ENCODE results near the gene RASAL2. TPM values are rescaled to one million over a fixed set of nuclear protein-coding genes. Genes with fewer than 3 reads are reported as not detected.
"Not testable (repeated sequence)": the region's sequence is repeated elsewhere in the genome, so short reads cannot be mapped to it uniquely, and the experiment has no call there.

RASAL2 gene
- total RNA-seq, 1 experiment from 2014 or later, result 56.9 TPM

GRCh38 chr1:178189814-178190213, 95.9 kb downstream of the RASAL2 start:
- TF ChIP-seq CTCF (IDR thresholded peaks at IDR 0.05; ENCODE audit: unreplicated experiment), result peak; percentile 39
- ChIA-PET CTCF (interaction anchor here (0.6 to 5.5 kb wide), 16 partner anchors 12 to 1992 kb away, joined by 3 to 44 read pairs (median 3); partner anchors contain the start of gene RASAL2), POLR2A (interaction anchor here (0.6 to 5.1 kb wide), 6 partner anchors 9 to 134 kb away, joined by 3 to 26 read pairs (median 4); partner anchors contain the start of gene RASAL2)
- H3K4me3 Mint-ChIP-seq (ENCODE audit: unreplicated experiment), result no peak overlapping the region
- intact Hi-C loops (cut with micrococcal nuclease), result loop anchor here (5.0 kb wide), 3 partner anchors 93 to 158 kb away; no protein-coding TSS in a partner anchor
- BruUV-seq (replicated peaks), result no TSS peak
- peaks cover 16% of the 10 kb centered on the region for H3K9me3 Mint-ChIP-seq (ENCODE audit: unreplicated experiment)
- H3K4me1 Mint-ChIP-seq (ENCODE audit: insufficient read depth, unreplicated experiment), result peaks cover 31% of the 10 kb centered on the region
- DNase-seq (ENCODE audit: unreplicated experiment), result peak; percentile 66
- no peaks in the 10 kb centered on the region for H3K27me3 Mint-ChIP-seq (ENCODE audit: insufficient read depth, unreplicated experiment)
- H3K27ac Mint-ChIP-seq (ENCODE audit: low read depth, unreplicated experiment), result no peak overlapping the region
- H3K36me3 Mint-ChIP-seq (ENCODE audit: insufficient read depth, unreplicated experiment), result no peaks in the 10 kb centered on the region

- H3K27ac Mint-ChIP-seq (ENCODE audit: low read depth, unreplicated experiment), result no peak overlapping the region
- no peaks in the 10 kb centered on the region for H3K27me3 Mint-ChIP-seq (ENCODE audit: insufficient read depth, unreplicated experiment)
- H3K9me3 Mint-ChIP-seq (ENCODE audit: unreplicated experiment), result peaks cover 16% of the 10 kb centered on the region
- peaks cover 27% of the 10 kb centered on the region for H3K4me1 Mint-ChIP-seq (ENCODE audit: insufficient read depth, unreplicated experiment)
- no peak overlapping the region for H3K4me3 Mint-ChIP-seq (ENCODE audit: unreplicated experiment)
- H3K36me3 Mint-ChIP-seq (ENCODE audit: insufficient read depth, unreplicated experiment), result no peaks in the 10 kb centered on the region
- no TSS peak for BruUV-seq (replicated peaks)
- TF ChIP-seq CTCF (IDR thresholded peaks at IDR 0.05; ENCODE audit: unreplicated experiment), result no peak
- intact Hi-C loops (cut with micrococcal nuclease), result loop anchor here (5.0 kb wide), 3 partner anchors 94 to 159 kb away; no protein-coding TSS in a partner anchor
- no peak for DNase-seq (ENCODE audit: unreplicated experiment)
- POLR2A ChIA-PET, result interaction anchor here (0.6 to 5.1 kb wide), 8 partner anchors 10 to 159 kb away, joined by 3 to 26 read pairs (median 3); partner anchors contain the start of gene RASAL2
- CTCF ChIA-PET, result interaction anchor here (0.5 to 5.5 kb wide), 17 partner anchors 15 to 243 kb away, joined by 3 to 44 read pairs (median 3); no protein-coding TSS in a partner anchor
Observed at GRCh38 chr1:178190881-178191280, 97.0 kb downstream of the RASAL2 start.

- BruUV-seq (replicated peaks), result no TSS peak
- H3K36me3 Mint-ChIP-seq (ENCODE audit: insufficient read depth, unreplicated experiment), result no peaks in the 10 kb centered on the region
- intact Hi-C loops (cut with micrococcal nuclease), result loop anchor here (5.0 kb wide), 3 partner anchors 95 to 160 kb away; no protein-coding TSS in a partner anchor
- peak overlapping the region; percentile 67 for H3K4me3 Mint-ChIP-seq (ENCODE audit: unreplicated experiment)
- no peaks in the 10 kb centered on the region for H3K27me3 Mint-ChIP-seq (ENCODE audit: insufficient read depth, unreplicated experiment)
- CTCF ChIA-PET, result interaction anchor here (0.5 to 2.4 kb wide), 8 partner anchors 8 to 235 kb away, joined by 3 to 8 read pairs (median 4); no protein-coding TSS in a partner anchor
- H3K27ac Mint-ChIP-seq (ENCODE audit: low read depth, unreplicated experiment), result peak overlapping the region; percentile 96
- POLR2A ChIA-PET, result interaction anchor here (0.7 to 1.0 kb wide), 8 partner anchors 13 to 161 kb away, joined by 3 to 5 read pairs (median 4); no protein-coding TSS in a partner anchor
- peaks cover 27% of the 10 kb centered on the region for H3K4me1 Mint-ChIP-seq (ENCODE audit: insufficient read depth, unreplicated experiment)
- no peaks in the 10 kb centered on the region for H3K9me3 Mint-ChIP-seq (ENCODE audit: unreplicated experiment)
- TF ChIP-seq CTCF (IDR thresholded peaks at IDR 0.05; ENCODE audit: unreplicated experiment), result no peak
- DNase-seq (ENCODE audit: unreplicated experiment), result peak; percentile 96
Observed at GRCh38 chr1:178192686-178193085, 98.8 kb downstream of the RASAL2 start.

- no peak for TF ChIP-seq CTCF (IDR thresholded peaks at IDR 0.05; ENCODE audit: unreplicated experiment)
- BruUV-seq (replicated peaks), result no TSS peak
- DNase-seq (ENCODE audit: unreplicated experiment), result no peak
- peaks cover 21% of the 10 kb centered on the region for H3K4me1 Mint-ChIP-seq (ENCODE audit: insufficient read depth, unreplicated experiment)
- no peaks in the 10 kb centered on the region for H3K27me3 Mint-ChIP-seq (ENCODE audit: insufficient read depth, unreplicated experiment)
- H3K4me3 Mint-ChIP-seq (ENCODE audit: unreplicated experiment), result no peak overlapping the region
- POLR2A ChIA-PET, result interaction anchor here (0.7 to 1.5 kb wide), 3 partner anchors 8 to 102 kb away, joined by 3 to 5 read pairs (median 4); partner anchors contain the start of gene RASAL2
- no peaks in the 10 kb centered on the region for H3K36me3 Mint-ChIP-seq (ENCODE audit: insufficient read depth, unreplicated experiment)
- H3K9me3 Mint-ChIP-seq (ENCODE audit: unreplicated experiment), result no peaks in the 10 kb centered on the region
- intact Hi-C loops (cut with micrococcal nuclease), result no loop called here
- CTCF ChIA-PET, result interaction anchor here (0.6 kb wide), 3 partner anchors 64 to 1284 kb away, joined by 4 to 5 read pairs (median 4); no protein-coding TSS in a partner anchor
- H3K27ac Mint-ChIP-seq (ENCODE audit: low read depth, unreplicated experiment), result peak overlapping the region; percentile 8
Observed at GRCh38 chr1:178196631-178197030, 102.7 kb downstream of the RASAL2 start.

- H3K9me3 Mint-ChIP-seq (ENCODE audit: unreplicated experiment), result peaks cover 11% of the 10 kb centered on the region
- H3K4me3 Mint-ChIP-seq (ENCODE audit: unreplicated experiment); BruUV-seq (replicated peaks); H3K4me1 Mint-ChIP-seq (ENCODE audit: insufficient read depth, unreplicated experiment); POLR2A ChIA-PET; H3K27me3 Mint-ChIP-seq (ENCODE audit: insufficient read depth, unreplicated experiment); H3K36me3 Mint-ChIP-seq (ENCODE audit: insufficient read depth, unreplicated experiment); DNase-seq (ENCODE audit: unreplicated experiment); intact Hi-C loops (cut with micrococcal nuclease); H3K27ac Mint-ChIP-seq (ENCODE audit: low read depth, unreplicated experiment): not testable (repeated sequence)
- CTCF ChIA-PET, result interaction anchor here (0.7 to 1.6 kb wide), 6 partner anchors 12 to 173 kb away, joined by 3 to 8 read pairs (median 4); no protein-coding TSS in a partner anchor
Observed at GRCh38 chr1:178202095-178202494, 108.2 kb downstream of the RASAL2 start.

- H3K27ac Mint-ChIP-seq (ENCODE audit: low read depth, unreplicated experiment); POLR2A ChIA-PET; H3K27me3 Mint-ChIP-seq (ENCODE audit: insufficient read depth, unreplicated experiment); intact Hi-C loops (cut with micrococcal nuclease); H3K4me3 Mint-ChIP-seq (ENCODE audit: unreplicated experiment); DNase-seq (ENCODE audit: unreplicated experiment); H3K4me1 Mint-ChIP-seq (ENCODE audit: insufficient read depth, unreplicated experiment); H3K36me3 Mint-ChIP-seq (ENCODE audit: insufficient read depth, unreplicated experiment); BruUV-seq (replicated peaks): not testable (repeated sequence)
- peaks cover 11% of the 10 kb centered on the region for H3K9me3 Mint-ChIP-seq (ENCODE audit: unreplicated experiment)
- CTCF ChIA-PET, result interaction anchor here (0.8 to 1.6 kb wide), 2 partner anchors 11 to 13 kb away, joined by 3 to 8 read pairs; no protein-coding TSS in a partner anchor
Observed at GRCh38 chr1:178202546-178202945, 108.6 kb downstream of the RASAL2 start.

All from MCF 10A (cell line).